Smooth muscle cell (in vitro differentiated cells): ENCODE results near the gene TREML4. TPM values are rescaled to one million over a fixed set of nuclear protein-coding genes. Genes with fewer than 3 reads are reported as not detected.
A peak's percentile ranks its signal among the peaks of the same experiment; 100 is the strongest.

Experiments used
- DNase-seq: peaks from one replicate; lab custom pipeline; 2025; ENCODE audit not compliant: unreplicated experiment; lab: John Stamatoyannopoulos, UW
- H2AFZ ChIP-seq: fragments of 200-600 bp; sonication (generic); 2 replicates; pipeline ENCODE4 v1.6.0; 2016; ENCODE audit warnings: antibody characterized with exemption, low read depth, mild to moderate bottlenecking
- H3F3A ChIP-seq: fragments of 200-600 bp; sonication (generic); 2 replicates; pipeline ENCODE4 v1.6.0; 2017; ENCODE audit warnings: antibody characterized with exemption, low read depth
- H3K27ac ChIP-seq: fragments of 200-600 bp; sonication (generic); 2 replicates; pipeline ENCODE4 v1.5.1; 2016; ENCODE audit warnings: low read depth, mild to moderate bottlenecking
- H3K27me3 ChIP-seq: fragments of 200-600 bp; sonication (generic); 2 replicates; pipeline ENCODE4 v1.6.1; 2016; ENCODE audit warnings: low read depth, mild to moderate bottlenecking
- H3K36me3 ChIP-seq: fragments of 200-600 bp; sonication (generic); 2 replicates; pipeline ENCODE4 v1.5.1; 2016; ENCODE audit warnings: low read depth
- H3K4me1 ChIP-seq: fragments of 200-600 bp; sonication (generic); 2 replicates; pipeline ENCODE4 v1.5.1; 2016; ENCODE audit warnings: low read depth
- H3K4me2 ChIP-seq: fragments of 200-600 bp; sonication (generic); 2 replicates; pipeline ENCODE4 v1.6.0; 2016; ENCODE audit warnings: mild to moderate bottlenecking
- H3K4me3 ChIP-seq: fragments of 200-600 bp; sonication (generic); 2 replicates; pipeline ENCODE4 v1.5.1; 2016; ENCODE audit warnings: mild to moderate bottlenecking
- H3K79me2 ChIP-seq: fragments of 200-600 bp; sonication (generic); 2 replicates; pipeline ENCODE4 v1.6.0; 2016; ENCODE audit warnings: low read depth, mild to moderate bottlenecking
- H3K9ac ChIP-seq: fragments of 200-600 bp; sonication (generic); 2 replicates; pipeline ENCODE4 v1.6.0; 2016; ENCODE audit warnings: low read depth
- H3K9me3 ChIP-seq: fragments of 200-600 bp; sonication (generic); replicated peaks from 2 replicates; pipeline ENCODE4 v1.5.1; 2016; ENCODE audit warnings: low read depth
- H4K20me1 ChIP-seq: fragments of 200-600 bp; sonication (generic); 2 replicates; pipeline ENCODE4 v1.6.0; 2016; ENCODE audit warnings: low read depth
- WGBS: methylation state at CpG from one replicate; pipeline ENCODE4 v1.1.7; 2016; ENCODE audit warnings: low lambda C conversion rate; 5-methylcytosine and 5-hydroxymethylcytosine counted together
- polyA plus RNA-seq: library from polyadenylated mRNA; unstranded; fragments of >200 nt; fragmentation: Nextera tagmentation; extraction: Ambion mirVana; gene quantifications from 2 replicates; pipeline ENCODE4 v1.2.1, GENCODE V29; 2016
- small RNA-seq: library from RNA; depleted of rRNA; stranded (forward); fragments of <200 nt; gene quantifications from one replicate; pipeline ENCODE3, GENCODE V24; 2014
- total RNA-seq: library from RNA; depleted of rRNA; stranded (reverse); fragments of >200 nt; gene quantifications from 2 replicates; pipeline ENCODE4 v1.2.3, GENCODE V29; 2014
- TF ChIP-seq, protein P1 (sequence below): fragments of 200-600 bp; sonication (generic); IDR thresholded peaks from 2 replicates; pipeline ENCODE4 v1.5.1; 2017; ENCODE audit warnings: borderline replicate concordance, mild to moderate bottlenecking, antibody characterized with exemption; ENCODE audit not compliant: insufficient read depth, poor library complexity, severe bottlenecking

The TREML4 gene
- total and polyA plus RNA-seq, 2 experiments from 2014 or later, result not detected

DNA sequence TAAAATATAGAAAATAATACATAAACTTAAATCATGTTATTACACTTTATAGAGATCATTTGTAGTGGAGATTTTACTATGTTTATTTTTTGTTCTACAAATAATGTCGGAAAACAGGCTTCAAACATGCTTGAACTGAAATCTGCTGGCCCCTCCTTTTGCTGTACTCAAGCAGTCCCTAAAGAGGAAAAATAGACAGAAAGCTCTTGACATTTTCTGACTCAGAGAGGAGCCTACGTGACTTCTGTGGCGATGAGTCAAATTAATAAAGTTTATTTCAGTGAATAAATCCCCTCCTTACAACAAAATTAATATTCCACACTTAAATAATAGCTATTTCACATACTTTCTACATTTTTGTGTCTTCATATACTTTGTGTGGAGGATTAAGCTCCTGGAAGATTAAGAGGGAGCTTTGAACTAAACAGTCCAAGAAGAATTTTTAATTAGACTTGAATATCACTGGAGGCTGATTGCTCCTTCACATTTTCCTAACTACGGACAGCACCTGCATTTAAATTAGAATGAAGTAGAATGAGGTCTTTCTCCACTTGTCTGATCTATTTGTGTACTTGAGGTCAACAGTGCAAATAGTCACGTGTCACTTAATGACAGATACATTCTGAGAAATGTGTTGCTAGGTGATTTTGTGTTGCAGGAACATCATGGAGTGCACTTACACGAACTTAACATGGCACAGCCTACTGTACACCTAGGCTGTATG lies 60.0 kb downstream of the TREML4 start:
- H3K27ac ChIP-seq, result peak overlapping the region; percentile 84
- H4K20me1 ChIP-seq, result no peaks in the 10 kb centered on the region
- no peaks in the 10 kb centered on the region for H3K9me3 ChIP-seq
- H3K4me1 ChIP-seq, result no peaks in the 10 kb centered on the region
- H3K9ac ChIP-seq, result peak overlapping the region; percentile 80
- H2AFZ ChIP-seq, result no peak overlapping the region
- H3K4me2 ChIP-seq, result peak overlapping the region; percentile 61
- TF ChIP-seq, protein P1, sequence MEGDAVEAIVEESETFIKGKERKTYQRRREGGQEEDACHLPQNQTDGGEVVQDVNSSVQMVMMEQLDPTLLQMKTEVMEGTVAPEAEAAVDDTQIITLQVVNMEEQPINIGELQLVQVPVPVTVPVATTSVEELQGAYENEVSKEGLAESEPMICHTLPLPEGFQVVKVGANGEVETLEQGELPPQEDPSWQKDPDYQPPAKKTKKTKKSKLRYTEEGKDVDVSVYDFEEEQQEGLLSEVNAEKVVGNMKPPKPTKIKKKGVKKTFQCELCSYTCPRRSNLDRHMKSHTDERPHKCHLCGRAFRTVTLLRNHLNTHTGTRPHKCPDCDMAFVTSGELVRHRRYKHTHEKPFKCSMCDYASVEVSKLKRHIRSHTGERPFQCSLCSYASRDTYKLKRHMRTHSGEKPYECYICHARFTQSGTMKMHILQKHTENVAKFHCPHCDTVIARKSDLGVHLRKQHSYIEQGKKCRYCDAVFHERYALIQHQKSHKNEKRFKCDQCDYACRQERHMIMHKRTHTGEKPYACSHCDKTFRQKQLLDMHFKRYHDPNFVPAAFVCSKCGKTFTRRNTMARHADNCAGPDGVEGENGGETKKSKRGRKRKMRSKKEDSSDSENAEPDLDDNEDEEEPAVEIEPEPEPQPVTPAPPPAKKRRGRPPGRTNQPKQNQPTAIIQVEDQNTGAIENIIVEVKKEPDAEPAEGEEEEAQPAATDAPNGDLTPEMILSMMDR, result no peak
- H3K27me3 ChIP-seq, result no peaks in the 10 kb centered on the region
- no peaks in the 10 kb centered on the region for H3K79me2 ChIP-seq
- no peak overlapping the region for H3K4me3 ChIP-seq
- no peak for DNase-seq
- 65% methylated on average over 6 of the region's 6 CpGs for WGBS
- H3F3A ChIP-seq, result no peaks in the 10 kb centered on the region
- no peaks in the 10 kb centered on the region for H3K36me3 ChIP-seq

Small RNA genes lying within 50 kb of the gene (small RNA-seq; reads per million reads assigned to genes)
- gene AL391903.2, result not detected
- gene AL391903.3, result not detected
- gene RNA5SP207, result 0.16 reads per million

Other genes with a start within 250 kb of the TREML4 start
- gene UNC5CL, start 189.1 kb upstream of the TREML4 start, total RNA-seq, result 0.63 and 3.4 TPM in 2 replicates
- gene UNC5CL, start 189.1 kb upstream of the TREML4 start, polyA plus RNA-seq, result 1.1 and 1.3 TPM in 2 replicates
- not detected in 2 replicates for gene TSPO2, start 185.9 kb upstream of the TREML4 start, total RNA-seq
- gene TSPO2, start 185.9 kb upstream of the TREML4 start, polyA plus RNA-seq, result not detected in 2 replicates
- gene APOBEC2, start 175.1 kb upstream of the TREML4 start, total RNA-seq, result 1.0 TPM in 1 of 2 replicates, not detected in the other
- gene APOBEC2, start 175.1 kb upstream of the TREML4 start, polyA plus RNA-seq, result 1.2 and 1.6 TPM in 2 replicates
- gene OARD1, start 156.0 kb upstream of the TREML4 start, total RNA-seq, result 15.0 and 18.5 TPM in 2 replicates
- gene OARD1, start 156.0 kb upstream of the TREML4 start, polyA plus RNA-seq, result 21.2 and 27.2 TPM in 2 replicates
- gene NFYA, start 155.4 kb upstream of the TREML4 start, total RNA-seq, result 40.2 and 43.5 TPM in 2 replicates
- gene NFYA, start 155.4 kb upstream of the TREML4 start, polyA plus RNA-seq, result 20.6 and 22.4 TPM in 2 replicates
- gene TREML1, start 74.0 kb upstream of the TREML4 start, total RNA-seq, result not detected in 2 replicates
- not detected in 2 replicates for gene TREML1, start 74.0 kb upstream of the TREML4 start, polyA plus RNA-seq
- gene TREM2, start 65.2 kb upstream of the TREML4 start, total RNA-seq, result not detected in 2 replicates
- gene TREM2, start 65.2 kb upstream of the TREML4 start, polyA plus RNA-seq, result 0.24 TPM in 1 of 2 replicates, not detected in the other
- gene TREML2, start 27.2 kb upstream of the TREML4 start, total RNA-seq, result not detected in 2 replicates
- not detected in 2 replicates for gene TREML2, start 27.2 kb upstream of the TREML4 start, polyA plus RNA-seq
- 3.2 and 14.1 TPM in 2 replicates for gene TREM1, start 58.3 kb downstream of the TREML4 start, total RNA-seq
- gene TREM1, start 58.3 kb downstream of the TREML4 start, polyA plus RNA-seq, result 6.9 and 10.0 TPM in 2 replicates
- gene NCR2, start 107.3 kb downstream of the TREML4 start, total RNA-seq, result not detected in 2 replicates
- not detected in 2 replicates for gene NCR2, start 107.3 kb downstream of the TREML4 start, polyA plus RNA-seq